Tibial nerve (tissue), 4 donors: ENCODE data around the gene GORAB. TPM values are rescaled to one million over a fixed set of nuclear protein-coding genes. Genes with fewer than 3 reads are reported as not detected.

Experiments used
- DNase-seq, 2 donors: peaks; one replicate each; pipeline ENCODE4 v3.0.0-alpha.2; 2019; ENCODE audit warnings: low spot score in 2 of 2
- H3K27ac ChIP-seq, 4 donors: fragments of 200-600 bp; sonication (generic) in 3 of 4; one replicate each; pipeline ENCODE4 v1.5.1; 2017 to 2019; ENCODE audit warnings: mild to moderate bottlenecking in 1 of 4
- H3K27me3 ChIP-seq, 2 donors: fragments of 200-600 bp; sonication (generic) in 1 of 2; one replicate each; pipeline versions ENCODE4 v1.5.1 to v1.6.0; 2017 to 2019
- H3K36me3 ChIP-seq, 3 donors: fragments of 200-600 bp; sonication (generic); one replicate each; pipeline ENCODE4 v1.5.1; 2018 to 2019
- H3K4me1 ChIP-seq, 4 donors: fragments of 200-600 bp; sonication (generic) in 3 of 4; one replicate each; pipeline ENCODE4 v1.5.1; 2017 to 2019
- H3K4me3 ChIP-seq, 4 donors: fragments of 200-600 bp; sonication (generic) in 3 of 4; one replicate each; pipeline ENCODE4 v1.5.1; 2017 to 2019; ENCODE audit warnings: mild to moderate bottlenecking in 1 of 4, moderate library complexity in 1 of 4
- H3K9me3 ChIP-seq, 4 donors: fragments of 200-600 bp; sonication (generic) in 3 of 4; one replicate each; pipeline ENCODE4 v1.5.1; 2017 to 2019
- EP300 ChIP-seq, 2 donors: sonication (generic); formaldehyde crosslinking; IDR thresholded peaks; one replicate each; pipeline ENCODE4 v1.6.1; 2017; ENCODE audit warnings: antibody characterized with exemption in 2 of 2, mild to moderate bottlenecking in 1 of 2
- POLR2A ChIP-seq, 2 donors: fragments of 450-650 bp; IDR thresholded peaks; one replicate each; pipeline ENCODE4 v1.6.1; 2017; ENCODE audit warnings: antibody characterized with exemption in 2 of 2, mild to moderate bottlenecking in 2 of 2, moderate library complexity in 2 of 2
- WGBS, 2 donors: methylation state at CpG; one replicate each; pipeline ENCODE4 v1.1.5; 2018; 5-methylcytosine and 5-hydroxymethylcytosine counted together
- total RNA-seq, 4 donors: library from RNA; depleted of rRNA; stranded (reverse); fragments of >200 nt; gene quantifications; one replicate each; pipeline ENCODE4 v1.1.0, GENCODE V29; 2016
- TF ChIP-seq, protein P1 (sequence below), 5 experiments: fragments of 200-600 bp in 3 of 5; fragments of 450-650 bp in 2 of 5; sonication (generic) in 3 of 5; IDR thresholded peaks; one replicate each; pipeline ENCODE4 v1.5.1; 2016 to 2019; ENCODE audit warnings: antibody characterized with exemption in 5 of 5, mild to moderate bottlenecking in 3 of 5, moderate library complexity in 2 of 5

Gene GORAB
- total RNA-seq, 4 donors from 2014 or later: 8.6 to 35.2 (median 11.2) TPM

DNA sequence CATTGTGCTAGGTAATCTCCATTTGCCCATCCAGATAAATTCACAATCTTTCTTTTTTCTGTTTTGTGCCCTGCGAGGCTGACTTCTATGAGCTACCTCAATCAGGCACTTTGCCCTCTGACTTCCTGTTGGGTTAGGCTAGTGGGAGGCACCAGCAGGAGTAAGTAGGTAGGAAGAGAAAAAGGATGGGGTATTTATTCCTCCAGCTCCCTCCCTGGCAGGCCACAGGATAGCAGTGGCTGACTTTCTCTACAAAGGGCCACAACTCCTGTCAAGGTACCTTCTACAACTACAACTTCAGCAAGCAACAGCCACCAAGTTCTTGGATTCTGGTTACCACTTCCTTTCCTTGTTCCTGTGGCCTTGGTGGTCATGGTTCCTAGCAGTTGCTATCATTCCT is 18.8 kb upstream of the GORAB start:
- Histone ChIP-seq H3K27me3 (no peaks in the 10 kb centered on the region), H3K36me3 (no peaks in the 10 kb centered on the region), H3K4me1 (no peaks in the 10 kb centered on the region), H3K4me3 (no peak overlapping the region), H3K27ac (no peak overlapping the region), H3K9me3 (no peaks in the 10 kb centered on the region)
- DNase-seq: no peak
- TF ChIP-seq, protein P1, sequence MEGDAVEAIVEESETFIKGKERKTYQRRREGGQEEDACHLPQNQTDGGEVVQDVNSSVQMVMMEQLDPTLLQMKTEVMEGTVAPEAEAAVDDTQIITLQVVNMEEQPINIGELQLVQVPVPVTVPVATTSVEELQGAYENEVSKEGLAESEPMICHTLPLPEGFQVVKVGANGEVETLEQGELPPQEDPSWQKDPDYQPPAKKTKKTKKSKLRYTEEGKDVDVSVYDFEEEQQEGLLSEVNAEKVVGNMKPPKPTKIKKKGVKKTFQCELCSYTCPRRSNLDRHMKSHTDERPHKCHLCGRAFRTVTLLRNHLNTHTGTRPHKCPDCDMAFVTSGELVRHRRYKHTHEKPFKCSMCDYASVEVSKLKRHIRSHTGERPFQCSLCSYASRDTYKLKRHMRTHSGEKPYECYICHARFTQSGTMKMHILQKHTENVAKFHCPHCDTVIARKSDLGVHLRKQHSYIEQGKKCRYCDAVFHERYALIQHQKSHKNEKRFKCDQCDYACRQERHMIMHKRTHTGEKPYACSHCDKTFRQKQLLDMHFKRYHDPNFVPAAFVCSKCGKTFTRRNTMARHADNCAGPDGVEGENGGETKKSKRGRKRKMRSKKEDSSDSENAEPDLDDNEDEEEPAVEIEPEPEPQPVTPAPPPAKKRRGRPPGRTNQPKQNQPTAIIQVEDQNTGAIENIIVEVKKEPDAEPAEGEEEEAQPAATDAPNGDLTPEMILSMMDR (IDR thresholded peaks at IDR 0.05): no peak
- TF ChIP-seq POLR2A (IDR thresholded peaks at IDR 0.05) (no peak), EP300 (IDR thresholded peaks at IDR 0.05) (no peak)
- 44 to 97% methylated on average over 1 of the region's 1 CpG for WGBS, 2 donors

DNA sequence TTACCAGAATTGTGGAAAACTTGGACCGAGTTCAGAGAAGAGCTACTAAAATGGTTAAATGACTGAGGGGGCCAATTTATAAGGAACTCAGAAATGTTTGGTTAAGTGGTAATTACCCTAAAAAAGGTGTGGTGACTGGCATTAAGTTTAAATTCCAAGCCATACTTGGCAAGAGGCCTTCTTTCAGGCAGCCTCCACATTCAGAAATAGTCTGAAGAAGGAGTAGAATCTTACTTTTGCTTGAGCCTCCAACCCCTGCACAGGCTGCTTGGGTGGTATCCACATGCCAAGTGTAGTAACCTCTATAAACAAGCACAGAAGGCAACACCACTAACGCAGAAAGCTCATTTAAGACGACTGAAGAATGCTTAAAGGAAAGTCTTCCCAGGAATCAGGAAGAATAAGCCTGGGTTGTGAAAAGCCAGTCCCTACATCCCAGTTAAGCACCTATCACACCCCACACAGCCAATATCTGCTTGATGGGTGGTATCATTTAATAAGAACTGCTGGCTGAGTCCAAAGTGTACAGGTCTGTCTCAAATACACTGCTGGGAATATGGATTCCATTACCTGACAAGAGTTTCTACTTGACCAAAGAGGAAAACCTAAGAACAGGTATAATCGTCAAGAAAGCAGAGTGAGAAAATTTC is 13.7 kb upstream of the GORAB start:
- Histone ChIP-seq H3K4me3 (no peak overlapping the region), H3K27ac (no peak overlapping the region), H3K9me3 (no peaks in the 10 kb centered on the region), H3K4me1 (peaks cover 0 to 5% (median 0%) of the 10 kb centered on the region in 4 donors), H3K27me3 (no peaks in the 10 kb centered on the region), H3K36me3 (no peaks in the 10 kb centered on the region)
- DNase-seq: no peak
- 84 to 85% methylated on average over 4 of the region's 4 CpGs for WGBS, 2 donors
- TF ChIP-seq, protein P1 (IDR thresholded peaks at IDR 0.05): no peak
- TF ChIP-seq EP300 (IDR thresholded peaks at IDR 0.05) (no peak), POLR2A (IDR thresholded peaks at IDR 0.05) (no peak)

DNA sequence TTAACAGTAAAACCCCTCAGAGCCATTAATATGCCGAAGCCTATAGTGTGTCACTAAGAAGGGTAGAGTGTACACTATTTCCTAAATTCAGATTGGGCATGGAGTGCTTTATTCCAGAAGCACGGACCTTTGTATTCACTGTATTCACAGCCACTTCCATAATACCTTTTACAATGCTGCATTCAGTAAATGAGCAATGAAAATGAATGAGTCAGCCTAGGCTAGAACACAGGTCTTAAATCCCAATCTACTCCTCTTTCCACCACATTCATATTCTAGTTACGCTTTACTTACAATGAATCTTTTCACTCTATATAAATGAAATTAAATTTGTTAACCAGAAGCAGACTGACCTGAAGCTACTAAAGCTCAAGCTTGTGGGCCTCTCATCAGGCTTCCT is 13.0 kb upstream of the GORAB start:
- DNase-seq: no peak
- Histone ChIP-seq H3K36me3 (no peaks in the 10 kb centered on the region), H3K9me3 (no peaks in the 10 kb centered on the region), H3K27me3 (no peaks in the 10 kb centered on the region), H3K27ac (no peak overlapping the region), H3K4me3 (no peak overlapping the region), H3K4me1 (peaks cover 0 to 5% (median 0%) of the 10 kb centered on the region in 4 donors)
- TF ChIP-seq EP300 (IDR thresholded peaks at IDR 0.05) (no peak), POLR2A (IDR thresholded peaks at IDR 0.05) (no peak)
- TF ChIP-seq, protein P1 (IDR thresholded peaks at IDR 0.05): no peak
- 71 to 72% methylated on average over 3 of the region's 3 CpGs for WGBS, 2 donors

DNA sequence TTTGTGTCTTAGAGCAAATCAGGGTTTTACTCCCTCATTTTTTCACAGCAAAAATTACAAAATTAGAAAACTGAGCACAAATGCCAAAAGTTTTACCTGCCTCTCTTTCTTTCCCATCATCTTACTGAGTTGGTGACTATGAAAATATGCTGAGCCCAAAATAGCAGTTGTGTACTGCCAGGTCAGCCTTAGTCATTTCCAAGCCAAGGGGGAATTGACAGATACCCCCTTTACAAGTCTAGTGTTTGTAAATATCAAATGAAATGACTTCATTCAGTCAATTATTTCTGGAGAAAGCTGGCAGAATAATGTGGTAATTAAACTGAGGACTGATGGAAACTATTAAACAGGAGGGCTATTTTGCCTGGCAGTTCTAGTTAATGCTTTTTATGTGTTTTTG is 11.4 kb upstream of the GORAB start:
- no peak for TF ChIP-seq EP300 (IDR thresholded peaks at IDR 0.05)
- TF ChIP-seq, protein P1 (IDR thresholded peaks at IDR 0.05): no peak
- no peak for TF ChIP-seq POLR2A (IDR thresholded peaks at IDR 0.05)
- Histone ChIP-seq H3K27me3 (no peaks in the 10 kb centered on the region), H3K27ac (no peak overlapping the region), H3K36me3 (no peaks in the 10 kb centered on the region), H3K4me1 (peaks cover 0 to 5% (median 0%) of the 10 kb centered on the region in 4 donors), H3K9me3 (no peaks in the 10 kb centered on the region), H3K4me3 (no peak overlapping the region)
- DNase-seq: no peak

DNA sequence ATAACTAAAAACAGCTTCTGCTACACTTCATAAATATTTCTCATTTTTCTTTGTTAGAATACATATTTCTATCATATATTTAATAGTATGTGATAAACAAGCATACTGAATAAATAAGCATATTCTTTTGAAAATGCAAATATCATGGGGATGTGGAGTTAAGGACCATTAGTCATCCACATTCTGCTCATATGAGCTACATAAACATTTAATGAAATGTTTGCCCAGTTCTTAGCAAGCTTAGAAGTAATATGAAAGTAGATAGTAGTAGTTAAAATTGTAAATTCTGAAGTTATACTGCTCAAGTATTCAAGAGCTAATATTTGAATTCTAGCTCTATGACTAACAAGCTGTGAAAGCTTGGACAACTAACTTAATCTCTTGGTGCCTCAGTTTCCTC is 10.1 kb upstream of the GORAB start:
- Histone ChIP-seq H3K27ac (no peak overlapping the region), H3K36me3 (no peaks in the 10 kb centered on the region), H3K27me3 (no peaks in the 10 kb centered on the region), H3K4me3 (no peak overlapping the region), H3K4me1 (peaks cover 0 to 5% (median 0%) of the 10 kb centered on the region in 4 donors), H3K9me3 (no peaks in the 10 kb centered on the region)
- DNase-seq: no peak
- TF ChIP-seq EP300 (IDR thresholded peaks at IDR 0.05): no peak
- no peak for TF ChIP-seq POLR2A (IDR thresholded peaks at IDR 0.05)
- TF ChIP-seq, protein P1 (IDR thresholded peaks at IDR 0.05): no peak
